Measurements from ENCODE around the gene OR13C5.

Gene OR13C5

GRCh38 chr9:104553261-104553660 lies 46.0 kb downstream of the OR13C5 start:
- no peak for DNase-seq (ENCODE audit: low read depth in 2 of 2)

Data from stimulated activated CD4-positive, alpha-beta T cell treated with anti-CD3 and anti-CD28 coated beads, Interleukin-12 subunit alpha, Interleukin-12 subunit beta, amount 100 ng/mL, for 24 hours (primary cell).